ENCODE data around the gene C5.

C5 gene

GRCh38 chr9:121026260-121026691 lies 23.8 kb downstream of the C5 start:
- no peak for DNase-seq
- Histone ChIP-seq H3K27me3 (no peaks in the 10 kb centered on the region), H3K4me1 (no peaks in the 10 kb centered on the region), H3K4me3 (no peak overlapping the region), H3K27ac (no peak overlapping the region), H3K36me3 (peaks cover 4 to 16% (median 5%) of the 10 kb centered on the region in 3 donors), H3K9me3 (no peaks in the 10 kb centered on the region)
- intact Hi-C loops (cut with DNase I; ENCODE audit: low total_unique reads): no loop called here
- no peak for TF ChIP-seq CTCF (IDR thresholded peaks at IDR 0.05)

GRCh38 chr9:121024237-121024636 lies 25.8 kb downstream of the C5 start:
- TF ChIP-seq CTCF (IDR thresholded peaks at IDR 0.05): no peak
- Histone ChIP-seq H3K27me3 (no peaks in the 10 kb centered on the region), H3K36me3 (peaks cover 0 to 27% (median 8%) of the 10 kb centered on the region in 3 donors), H3K9me3 (no peaks in the 10 kb centered on the region), H3K27ac (no peak overlapping the region), H3K4me1 (no peaks in the 10 kb centered on the region), H3K4me3 (no peak overlapping the region)
- intact Hi-C loops (cut with DNase I; ENCODE audit: low total_unique reads): no loop called here
- DNase-seq: no peak

- DNase-seq: no peak
- no peaks in the 10 kb centered on the region for H3K4me1 ChIP-seq
- no peak overlapping the region for H3K27ac ChIP-seq
- peaks cover 0 to 25% (median 6%) of the 10 kb centered on the region in 3 donors for H3K36me3 ChIP-seq
- H3K9me3 ChIP-seq: no peaks in the 10 kb centered on the region
- no peaks in the 10 kb centered on the region for H3K27me3 ChIP-seq
- no peak for TF ChIP-seq CTCF (IDR thresholded peaks at IDR 0.05)
- intact Hi-C loops (cut with DNase I; ENCODE audit: low total_unique reads): no loop called here
- no peak overlapping the region for H3K4me3 ChIP-seq
Measured at GRCh38 chr9:121023064-121023463, 27.0 kb downstream of the C5 start.

- no peak overlapping the region for H3K4me3 ChIP-seq
- H3K27me3 ChIP-seq: no peaks in the 10 kb centered on the region
- no peaks in the 10 kb centered on the region for H3K4me1 ChIP-seq
- no peak for DNase-seq
- no peaks in the 10 kb centered on the region for H3K9me3 ChIP-seq
- H3K36me3 ChIP-seq: peaks cover 0 to 35% (median 17%) of the 10 kb centered on the region in 3 donors
- intact Hi-C loops (cut with DNase I; ENCODE audit: low total_unique reads): no loop called here
- H3K27ac ChIP-seq: no peak overlapping the region
- TF ChIP-seq CTCF (IDR thresholded peaks at IDR 0.05): no peak
Measured at GRCh38 chr9:121021301-121021700, 28.8 kb downstream of the C5 start.

GRCh38 chr9:121019273-121019672 lies 30.8 kb downstream of the C5 start:
- Histone ChIP-seq H3K27ac (no peak overlapping the region), H3K4me1 (no peaks in the 10 kb centered on the region), H3K27me3 (no peaks in the 10 kb centered on the region), H3K4me3 (no peak overlapping the region), H3K9me3 (no peaks in the 10 kb centered on the region), H3K36me3 (peaks cover 0 to 40% (median 21%) of the 10 kb centered on the region in 3 donors)
- intact Hi-C loops (cut with DNase I; ENCODE audit: low total_unique reads): no loop called here
- no peak for DNase-seq
- TF ChIP-seq CTCF (IDR thresholded peaks at IDR 0.05): no peak

GRCh38 chr9:121013911-121014310 lies 36.2 kb downstream of the C5 start:
- no peak for DNase-seq
- intact Hi-C loops (cut with DNase I; ENCODE audit: low total_unique reads): no loop called here
- H3K36me3 ChIP-seq: peaks cover 0 to 22% (median 19%) of the 10 kb centered on the region in 3 donors
- no peak overlapping the region for H3K4me3 ChIP-seq
- H3K27me3 ChIP-seq: no peaks in the 10 kb centered on the region
- H3K4me1 ChIP-seq: no peaks in the 10 kb centered on the region
- H3K9me3 ChIP-seq: no peaks in the 10 kb centered on the region
- TF ChIP-seq CTCF (IDR thresholded peaks at IDR 0.05): no peak
- H3K27ac ChIP-seq: no peak overlapping the region
